ENCODE results near the gene PPP6R2.

Gene PPP6R2

DNA sequence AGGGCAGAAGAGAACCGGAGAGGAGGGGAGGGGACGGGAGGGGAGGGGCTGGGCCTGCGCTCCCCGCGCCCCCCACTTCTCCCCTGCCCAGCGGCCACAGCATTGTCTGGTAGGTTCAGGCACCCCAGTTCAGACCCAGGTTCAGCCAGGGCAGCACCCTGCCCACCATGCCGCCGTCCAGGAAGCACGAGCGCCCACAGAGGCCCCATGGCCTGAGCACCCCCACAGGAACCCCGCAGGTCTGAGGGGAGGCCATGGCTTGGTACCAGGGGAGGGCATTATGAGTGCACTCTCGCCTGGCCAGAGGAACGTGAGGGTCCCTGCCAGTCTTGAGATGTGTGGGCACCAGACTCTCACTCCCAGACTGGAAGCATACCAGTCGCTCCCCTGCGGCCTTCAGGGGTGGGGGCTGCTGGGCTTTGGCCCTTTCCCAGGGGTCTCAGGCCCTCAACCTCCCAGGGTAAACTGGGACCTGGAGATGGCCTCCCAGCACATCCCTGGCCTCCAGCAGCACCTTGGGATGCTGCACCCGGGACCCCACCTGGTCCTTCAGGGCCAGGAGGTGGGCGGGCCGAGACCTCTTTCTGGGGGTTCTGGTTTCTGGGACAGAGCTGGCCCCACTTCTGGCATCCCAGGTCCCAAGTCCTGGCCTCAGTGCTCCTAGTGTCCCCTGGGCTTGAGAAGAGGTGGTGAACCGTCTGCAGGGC lies 35.1 kb upstream of the PPP6R2 start:
- Histone ChIP-seq H3K9me3 (ENCODE audit: control insufficient read depth, low read length) (no peaks in the 10 kb centered on the region), H3K27me3 (replicated peaks; ENCODE audit: control insufficient read depth, insufficient read depth, low read length) (no peaks in the 10 kb centered on the region), H3K4me3 (ENCODE audit: low read length) (peak overlapping the region; percentile 29), H3K36me3 (ENCODE audit: control insufficient read depth, insufficient read depth, low read length, severe bottlenecking) (no peaks in the 10 kb centered on the region), H3K9ac (ENCODE audit: low read length) (peak overlapping the region; percentile 54), H3K4me1 (ENCODE audit: control insufficient read depth, insufficient read depth, low read length) (peaks cover 37% of the 10 kb centered on the region)
- peak; percentile 23 for DNase-seq (ENCODE audit: low read depth)

DNA sequence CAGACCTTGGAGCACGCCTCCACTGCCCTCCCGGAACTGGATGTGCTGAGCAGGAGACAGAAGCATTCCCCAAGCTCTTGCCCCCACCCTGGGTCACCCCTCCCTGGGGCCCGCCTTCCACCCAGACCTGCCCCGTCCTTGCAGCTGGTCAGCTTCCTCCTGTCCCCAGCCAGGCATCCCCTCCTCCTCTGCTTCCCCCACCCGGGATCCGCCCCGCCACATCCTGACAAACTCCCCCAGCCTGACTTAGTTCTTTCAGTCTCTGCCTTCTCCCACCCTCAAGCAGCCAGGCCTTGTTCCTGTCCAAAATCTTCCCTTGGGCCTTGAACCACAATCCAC lies 34.6 kb upstream of the PPP6R2 start:
- H3K4me3 ChIP-seq (ENCODE audit: low read length) = no peak overlapping the region
- no peaks in the 10 kb centered on the region for H3K36me3 ChIP-seq (ENCODE audit: control insufficient read depth, insufficient read depth, low read length, severe bottlenecking)
- H3K9me3 ChIP-seq (ENCODE audit: control insufficient read depth, low read length) = no peaks in the 10 kb centered on the region
- H3K4me1 ChIP-seq (ENCODE audit: control insufficient read depth, insufficient read depth, low read length) = peaks cover 31% of the 10 kb centered on the region
- peak overlapping the region; percentile 58 for H3K9ac ChIP-seq (ENCODE audit: low read length)
- no peaks in the 10 kb centered on the region for H3K27me3 ChIP-seq (replicated peaks; ENCODE audit: control insufficient read depth, insufficient read depth, low read length)
- DNase-seq (ENCODE audit: low read depth) = peak; percentile 46

DNA sequence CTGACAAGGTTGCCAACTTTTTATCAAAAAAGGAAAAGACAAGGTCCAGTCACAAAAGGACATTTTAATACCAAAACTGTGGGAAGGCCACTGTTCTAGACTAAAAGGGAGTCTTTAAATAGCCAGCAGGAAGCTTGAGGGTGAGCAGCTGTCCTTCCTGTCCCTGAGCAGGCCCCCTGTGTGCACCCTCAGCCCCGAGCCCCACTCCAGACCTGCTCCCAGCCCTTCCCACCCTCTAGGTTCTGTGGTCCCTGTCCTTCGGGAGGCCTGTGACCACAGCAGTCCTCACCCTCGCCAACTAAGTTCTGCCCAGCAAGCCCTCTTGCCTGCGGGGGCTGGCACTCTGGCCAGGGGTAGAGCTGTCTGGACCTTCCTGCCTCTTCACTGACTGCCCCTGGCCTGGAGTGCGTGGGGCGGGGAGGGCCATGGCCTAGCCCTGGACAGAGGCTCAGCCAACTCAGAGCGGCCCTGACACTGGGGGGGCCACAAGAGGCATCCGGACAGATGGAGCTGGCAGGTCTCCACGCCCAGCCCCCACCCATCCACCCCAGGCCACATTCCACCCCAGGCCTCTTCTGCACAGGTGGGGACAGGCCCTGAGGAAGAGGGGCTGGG lies 34.0 kb upstream of the PPP6R2 start:
- no peaks in the 10 kb centered on the region for H3K36me3 ChIP-seq (ENCODE audit: control insufficient read depth, insufficient read depth, low read length, severe bottlenecking)
- peaks cover 26% of the 10 kb centered on the region for H3K4me1 ChIP-seq (ENCODE audit: control insufficient read depth, insufficient read depth, low read length)
- H3K9ac ChIP-seq (ENCODE audit: low read length) = peak overlapping the region; percentile 58
- no peak overlapping the region for H3K4me3 ChIP-seq (ENCODE audit: low read length)
- no peaks in the 10 kb centered on the region for H3K27me3 ChIP-seq (replicated peaks; ENCODE audit: control insufficient read depth, insufficient read depth, low read length)
- peak; percentile 15 for DNase-seq (ENCODE audit: low read depth)
- H3K9me3 ChIP-seq (ENCODE audit: control insufficient read depth, low read length) = no peaks in the 10 kb centered on the region

GRCh38 chr22:50309601-50309991 lies 33.5 kb upstream of the PPP6R2 start:
- Histone ChIP-seq H3K9me3 (ENCODE audit: control insufficient read depth, low read length) (no peaks in the 10 kb centered on the region), H3K4me1 (ENCODE audit: control insufficient read depth, insufficient read depth, low read length) (peaks cover 22% of the 10 kb centered on the region), H3K9ac (ENCODE audit: low read length) (no peak overlapping the region), H3K36me3 (ENCODE audit: control insufficient read depth, insufficient read depth, low read length, severe bottlenecking) (no peaks in the 10 kb centered on the region), H3K27me3 (replicated peaks; ENCODE audit: control insufficient read depth, insufficient read depth, low read length) (no peaks in the 10 kb centered on the region), H3K4me3 (ENCODE audit: low read length) (no peak overlapping the region)
- no peak for DNase-seq (ENCODE audit: low read depth)

DNA sequence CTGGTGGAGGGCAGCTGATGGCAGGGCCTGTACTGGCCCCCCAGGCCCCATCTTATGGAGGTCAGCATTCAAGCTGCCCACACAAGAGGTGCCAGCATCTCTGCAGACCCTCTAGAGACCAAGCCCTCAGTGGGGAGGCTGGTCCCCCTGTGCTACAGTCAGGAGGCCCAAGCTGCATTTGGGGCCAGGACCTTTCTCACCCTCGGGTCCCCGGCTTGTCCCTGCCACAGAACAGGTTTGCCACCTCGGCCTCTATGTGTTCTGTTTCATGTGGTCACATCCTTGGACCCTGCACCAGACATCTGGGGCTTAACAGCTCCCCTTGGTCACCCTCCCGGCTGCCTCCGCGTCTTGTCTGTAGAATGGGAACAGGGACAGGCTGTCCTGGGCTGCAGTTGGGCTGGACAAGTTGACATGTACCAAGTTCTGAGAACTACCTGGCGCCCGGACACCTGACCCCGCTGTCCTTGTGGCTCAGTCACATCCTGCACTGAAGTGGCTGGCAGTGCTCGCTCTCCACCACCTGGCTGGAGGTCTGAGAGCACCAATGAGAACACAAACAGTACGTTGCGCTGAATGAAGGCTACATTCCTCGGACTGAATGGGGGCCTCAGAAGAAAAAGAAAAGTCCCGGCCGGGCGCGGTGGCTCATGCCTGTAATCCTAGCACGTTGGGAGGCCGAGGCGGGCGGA lies 33.0 kb upstream of the PPP6R2 start:
- Histone ChIP-seq H3K9ac (ENCODE audit: low read length) (no peak overlapping the region), H3K27me3 (replicated peaks; ENCODE audit: control insufficient read depth, insufficient read depth, low read length) (no peaks in the 10 kb centered on the region), H3K4me1 (ENCODE audit: control insufficient read depth, insufficient read depth, low read length) (peaks cover 16% of the 10 kb centered on the region), H3K36me3 (ENCODE audit: control insufficient read depth, insufficient read depth, low read length, severe bottlenecking) (no peaks in the 10 kb centered on the region), H3K4me3 (ENCODE audit: low read length) (no peak overlapping the region), H3K9me3 (ENCODE audit: control insufficient read depth, low read length) (no peaks in the 10 kb centered on the region)
- DNase-seq (ENCODE audit: low read depth) = no peak

DNA sequence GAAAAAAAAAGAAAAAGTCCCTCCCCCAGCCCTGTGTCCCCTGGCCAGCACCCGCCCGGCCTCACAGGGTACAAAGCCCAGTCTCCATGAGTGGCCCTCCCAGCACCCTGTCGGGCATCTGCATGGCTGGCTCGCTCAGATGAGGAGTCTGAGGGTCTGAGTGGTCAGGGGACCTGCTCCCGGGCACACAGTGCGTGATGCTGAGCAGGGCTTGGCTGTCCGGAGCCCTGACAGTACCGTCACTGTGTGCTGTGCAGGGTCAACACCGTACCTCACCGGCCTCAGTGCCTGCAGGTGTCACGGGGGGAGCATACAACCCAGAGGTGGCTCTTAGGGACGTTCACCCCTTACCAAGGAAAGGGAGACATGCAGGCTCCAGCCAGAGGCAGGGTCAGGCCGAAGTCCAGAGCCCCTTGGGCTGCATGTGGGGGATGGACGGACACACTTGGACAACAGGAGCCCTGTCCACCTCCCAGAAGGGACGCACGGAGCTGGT lies 32.1 kb upstream of the PPP6R2 start:
- H3K4me3 ChIP-seq (ENCODE audit: low read length) = no peak overlapping the region
- H3K9ac ChIP-seq (ENCODE audit: low read length) = no peak overlapping the region
- no peaks in the 10 kb centered on the region for H3K27me3 ChIP-seq (replicated peaks; ENCODE audit: control insufficient read depth, insufficient read depth, low read length)
- H3K4me1 ChIP-seq (ENCODE audit: control insufficient read depth, insufficient read depth, low read length) = peaks cover 12% of the 10 kb centered on the region
- no peaks in the 10 kb centered on the region for H3K36me3 ChIP-seq (ENCODE audit: control insufficient read depth, insufficient read depth, low read length, severe bottlenecking)
- DNase-seq (ENCODE audit: low read depth) = no peak
- no peaks in the 10 kb centered on the region for H3K9me3 ChIP-seq (ENCODE audit: control insufficient read depth, low read length)

- H3K4me3 ChIP-seq (ENCODE audit: low read length) = no peak overlapping the region
- no peaks in the 10 kb centered on the region for H3K36me3 ChIP-seq (ENCODE audit: control insufficient read depth, insufficient read depth, low read length, severe bottlenecking)
- H3K4me1 ChIP-seq (ENCODE audit: control insufficient read depth, insufficient read depth, low read length) = peaks cover 12% of the 10 kb centered on the region
- no peaks in the 10 kb centered on the region for H3K9me3 ChIP-seq (ENCODE audit: control insufficient read depth, low read length)
- no peaks in the 10 kb centered on the region for H3K27me3 ChIP-seq (replicated peaks; ENCODE audit: control insufficient read depth, insufficient read depth, low read length)
- H3K9ac ChIP-seq (ENCODE audit: low read length) = no peak overlapping the region
- DNase-seq (ENCODE audit: low read depth) = no peak
Measured at GRCh38 chr22:50311606-50312351, 31.3 kb upstream of the PPP6R2 start.

DNA sequence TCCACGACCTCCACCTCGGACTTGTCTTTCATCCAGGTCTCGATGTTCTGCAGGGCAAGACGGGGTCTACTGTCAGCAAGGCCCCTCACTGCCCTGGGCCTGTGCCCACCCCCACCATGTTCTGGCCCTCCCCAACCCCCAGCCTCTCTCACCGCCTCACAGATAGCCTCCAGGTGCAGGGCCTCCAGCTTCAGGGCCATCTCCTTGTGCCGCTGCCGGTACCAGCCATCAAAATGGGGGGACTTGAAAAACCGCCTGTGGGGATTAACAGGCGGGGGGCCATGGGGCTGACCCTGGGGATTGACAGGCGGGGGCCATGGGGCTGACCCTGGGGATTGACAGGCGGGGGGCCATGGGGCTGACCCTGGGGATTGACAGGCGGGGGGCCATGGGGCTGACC lies 30.8 kb upstream of the PPP6R2 start:
- peaks cover 12% of the 10 kb centered on the region for H3K4me1 ChIP-seq (ENCODE audit: control insufficient read depth, insufficient read depth, low read length)
- no peaks in the 10 kb centered on the region for H3K36me3 ChIP-seq (ENCODE audit: control insufficient read depth, insufficient read depth, low read length, severe bottlenecking)
- no peak overlapping the region for H3K9ac ChIP-seq (ENCODE audit: low read length)
- H3K27me3 ChIP-seq (replicated peaks; ENCODE audit: control insufficient read depth, insufficient read depth, low read length) = no peaks in the 10 kb centered on the region
- H3K4me3 ChIP-seq (ENCODE audit: low read length) = no peak overlapping the region
- H3K9me3 ChIP-seq (ENCODE audit: control insufficient read depth, low read length) = no peaks in the 10 kb centered on the region
- DNase-seq (ENCODE audit: low read depth) = no peak

- Histone ChIP-seq H3K9ac (ENCODE audit: low read length) (no peak overlapping the region), H3K9me3 (ENCODE audit: control insufficient read depth, low read length) (no peaks in the 10 kb centered on the region)
- no peak for DNase-seq (ENCODE audit: low read depth)
Measured at GRCh38 chr22:50313021-50313420, 30.1 kb upstream of the PPP6R2 start.

GRCh38 chr22:50313600-50313999 lies 29.5 kb upstream of the PPP6R2 start:
- Histone ChIP-seq H3K9me3 (ENCODE audit: control insufficient read depth, low read length) (no peaks in the 10 kb centered on the region), H3K27me3 (replicated peaks; ENCODE audit: control insufficient read depth, insufficient read depth, low read length) (no peaks in the 10 kb centered on the region), H3K9ac (ENCODE audit: low read length) (no peak overlapping the region), H3K36me3 (ENCODE audit: control insufficient read depth, insufficient read depth, low read length, severe bottlenecking) (no peaks in the 10 kb centered on the region), H3K4me1 (ENCODE audit: control insufficient read depth, insufficient read depth, low read length) (peaks cover 5% of the 10 kb centered on the region), H3K4me3 (ENCODE audit: low read length) (no peak overlapping the region)
- no peak for DNase-seq (ENCODE audit: low read depth)

More at GRCh38 chr22:50313021-50313420, 30.1 kb upstream of the PPP6R2 start:
- H3K4me3 ChIP-seq (ENCODE audit: low read length) = no peak overlapping the region
- H3K4me1 ChIP-seq (ENCODE audit: control insufficient read depth, insufficient read depth, low read length) = peaks cover 10% of the 10 kb centered on the region
- H3K27me3 ChIP-seq (replicated peaks; ENCODE audit: control insufficient read depth, insufficient read depth, low read length) = no peaks in the 10 kb centered on the region
- H3K36me3 ChIP-seq (ENCODE audit: control insufficient read depth, insufficient read depth, low read length, severe bottlenecking) = no peaks in the 10 kb centered on the region

GRCh38 chr22:50314081-50314454 lies 29.1 kb upstream of the PPP6R2 start:
- Histone ChIP-seq H3K4me1 (ENCODE audit: control insufficient read depth, insufficient read depth, low read length) (peaks cover under 1% of the 10 kb centered on the region), H3K9ac (ENCODE audit: low read length) (no peak overlapping the region)
- DNase-seq (ENCODE audit: low read depth) = no peak

More at GRCh38 chr22:50314081-50314454, 29.1 kb upstream of the PPP6R2 start:
- Histone ChIP-seq H3K36me3 (ENCODE audit: control insufficient read depth, insufficient read depth, low read length, severe bottlenecking) (no peaks in the 10 kb centered on the region), H3K9me3 (ENCODE audit: control insufficient read depth, low read length) (no peaks in the 10 kb centered on the region), H3K27me3 (replicated peaks; ENCODE audit: control insufficient read depth, insufficient read depth, low read length) (no peaks in the 10 kb centered on the region), H3K4me3 (ENCODE audit: low read length) (no peak overlapping the region)

Data from adipocyte (in vitro differentiated cells).